ENCODE measurements around the gene SUSD6. TPM values are rescaled to one million over a fixed set of nuclear protein-coding genes. Genes with fewer than 3 reads are reported as not detected.

SUSD6 gene
- total and polyA plus RNA-seq, 2 experiments from 2014 or later: 2.8 to 3.4 TPM

GRCh38 chr14:69606258-69607184 lies 4.9 kb upstream of the SUSD6 start:
- H3K4me3 ChIP-seq: no peak overlapping the region
- H3K9me3 Mint-ChIP-seq: no peaks in the 10 kb centered on the region
- no peaks in the 10 kb centered on the region for H3K9me2 ChIP-seq (ENCODE audit: insufficient read depth)
- H2AFZ ChIP-seq: no peak overlapping the region
- no peaks in the 10 kb centered on the region for H4K20me1 ChIP-seq (replicated peaks; ENCODE audit: insufficient read depth)
- DNase-seq (ENCODE audit: low spot score) (no peak), ATAC-seq (no peak)
- TF ChIP-seq REST (IDR thresholded peaks at IDR 0.05; ENCODE audit: unreplicated experiment) (no peak), POLR2AphosphoS5 (IDR thresholded peaks at IDR 0.05; ENCODE audit: low read depth) (no peak), STAT1 (IDR thresholded peaks at IDR 0.05; ENCODE audit: unreplicated experiment) (no peak), ZNF462 (CRISPR knock-in tag; IDR thresholded peaks at IDR 0.05) (no peak), EZH2 (IDR thresholded peaks at IDR 0.05; ENCODE audit: low read depth, unreplicated experiment) (no peak), NANOG (IDR thresholded peaks at IDR 0.05; ENCODE audit: borderline replicate concordance) (no peak), EZH2phosphoT487 (IDR thresholded peaks at IDR 0.05; ENCODE audit: unreplicated experiment) (no peak), ZNF331 (CRISPR knock-in tag; IDR thresholded peaks at IDR 0.05; ENCODE audit: low read depth) (no peak), ZNF114 (CRISPR knock-in tag; IDR thresholded peaks at IDR 0.05) (no peak), JUNB (IDR thresholded peaks at IDR 0.05; ENCODE audit: unreplicated experiment) (no peak), ETS1 (IDR thresholded peaks at IDR 0.05) (no peak), CTCF (conservative IDR thresholded peaks at IDR 0.05; ENCODE audit: low read depth in 2 of 2) (no peak), CREB1 (CRISPR knock-in tag; IDR thresholded peaks at IDR 0.05; ENCODE audit: low read depth) (no peak)
- H3K79me2 ChIP-seq (replicated peaks; ENCODE audit: insufficient read depth): no peaks in the 10 kb centered on the region
- H3K36me3 ChIP-seq (ENCODE audit: insufficient read depth): no peaks in the 10 kb centered on the region
- H3K4me1 ChIP-seq (ENCODE audit: insufficient read depth): peaks cover 18% of the 10 kb centered on the region
- no peaks in the 10 kb centered on the region for H3F3A ChIP-seq (replicated peaks; ENCODE audit: low read depth)
- peaks cover 31% of the 10 kb centered on the region for H3K4me1 Mint-ChIP-seq
- no peaks in the 10 kb centered on the region for H3K27me3 ChIP-seq (ENCODE audit: insufficient read depth)
- H3K36me3 Mint-ChIP-seq (ENCODE audit: low read depth): no peaks in the 10 kb centered on the region; the same call in 2 of the 3 replicates
- H3K27ac Mint-ChIP-seq: no peak overlapping the region
- H3K4me3 Mint-ChIP-seq: no peak overlapping the region
- no peak overlapping the region for H3K4me2 ChIP-seq
- no peak overlapping the region for H3K27ac ChIP-seq (ENCODE audit: low read depth)
- peaks cover 5% of the 10 kb centered on the region for H3K27me3 Mint-ChIP-seq (ENCODE audit: insufficient read depth, low read depth, poor library complexity)

All from GM23338 (cell line).